HK-2 (cell line): ENCODE results near the gene TPPP2.
"Not testable (repeated sequence)": the region's sequence is repeated elsewhere in the genome, so short reads cannot be mapped to it uniquely, and the experiment has no call there.

Experiments
- DNase-seq: peaks from one replicate; pipeline ENCODE4 v3.0.0-alpha.2; 2018; ENCODE audit not compliant: unreplicated experiment

The TPPP2 gene

GRCh38 chr14:21029917-21030316 lies at the start of gene TPPP2:
Gene TPPP2, plus strand, starts transcription at chr14:21030217. Its CDS starts 365 bp downstream, at chr14:21030582.
- DNase-seq = no peak

DNA sequence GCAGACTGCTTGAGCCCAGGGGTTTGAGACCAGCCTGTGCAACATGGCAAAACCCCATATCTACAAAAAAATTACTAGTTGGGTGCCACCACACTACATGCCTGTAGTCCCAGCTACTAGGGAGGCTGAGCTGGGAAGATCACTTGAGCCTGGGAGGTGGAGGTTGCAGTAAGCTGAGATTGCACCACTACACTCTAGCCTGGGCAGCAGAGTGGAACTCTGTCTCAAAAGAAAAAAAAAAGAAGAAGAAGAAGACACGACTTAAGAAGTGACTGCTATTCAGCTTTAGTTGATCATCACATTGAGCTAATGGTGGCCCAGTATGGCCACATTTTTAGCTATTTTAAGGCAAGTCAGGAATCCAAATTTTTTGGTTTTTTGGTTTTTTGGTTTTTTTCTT lies 49.1 kb upstream of the TPPP2 start:
- no peak for DNase-seq

- DNase-seq = no peak
These were observed 47.2 kb upstream of the TPPP2 start for GRCh38 chr14:20982646-20983369.

GRCh38 chr14:20985650-20986049 lies 44.4 kb upstream of the TPPP2 start:
- DNase-seq = not testable (repeated sequence)

DNA sequence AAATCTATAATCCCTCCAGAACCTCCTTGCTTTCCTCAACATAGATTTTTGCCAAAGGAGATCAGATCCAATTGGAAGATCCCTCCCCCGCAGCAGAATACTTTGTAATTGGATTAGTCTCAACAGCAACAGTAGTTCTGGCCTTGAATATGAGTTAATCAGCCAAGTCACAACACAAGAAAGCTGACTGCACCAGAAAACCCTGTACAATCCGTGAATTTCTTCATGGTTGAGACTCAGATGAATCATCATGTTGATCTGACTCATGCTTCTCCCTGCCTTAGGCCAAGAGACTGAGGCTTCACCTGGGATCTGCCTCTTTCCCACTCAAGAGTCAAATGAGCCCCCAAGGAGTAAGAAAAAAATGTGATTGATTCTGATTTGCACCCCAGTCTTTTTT lies 43.2 kb upstream of the TPPP2 start:
- DNase-seq = peak; percentile 23

GRCh38 chr14:20988717-20989470 lies 41.1 kb upstream of the TPPP2 start:
- DNase-seq = no peak

DNA sequence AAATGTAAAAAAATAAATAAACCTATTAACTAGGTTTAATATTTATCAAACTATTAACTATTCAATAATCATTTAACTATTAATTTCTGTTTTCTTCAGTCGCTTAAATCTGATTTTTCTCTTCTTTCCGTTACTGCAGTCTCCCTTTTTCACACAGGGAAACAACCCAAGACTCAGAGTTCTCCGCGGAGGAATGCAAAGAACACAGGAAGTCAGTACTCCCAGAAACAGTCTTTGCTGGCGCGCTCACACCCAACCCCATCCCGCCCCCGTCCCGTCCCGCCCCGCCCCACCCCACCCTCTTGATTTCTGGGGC lies 40.6 kb upstream of the TPPP2 start:
- no peak for DNase-seq

- DNase-seq = peak; percentile 91
These were observed 40.0 kb upstream of the TPPP2 start, which contains the start of gene METTL17 for GRCh38 chr14:20989787-20990600. Gene METTL17, plus strand, starts transcription at chr14:20989980. Its CDS starts 23 bp downstream, at chr14:20990003.

DNA sequence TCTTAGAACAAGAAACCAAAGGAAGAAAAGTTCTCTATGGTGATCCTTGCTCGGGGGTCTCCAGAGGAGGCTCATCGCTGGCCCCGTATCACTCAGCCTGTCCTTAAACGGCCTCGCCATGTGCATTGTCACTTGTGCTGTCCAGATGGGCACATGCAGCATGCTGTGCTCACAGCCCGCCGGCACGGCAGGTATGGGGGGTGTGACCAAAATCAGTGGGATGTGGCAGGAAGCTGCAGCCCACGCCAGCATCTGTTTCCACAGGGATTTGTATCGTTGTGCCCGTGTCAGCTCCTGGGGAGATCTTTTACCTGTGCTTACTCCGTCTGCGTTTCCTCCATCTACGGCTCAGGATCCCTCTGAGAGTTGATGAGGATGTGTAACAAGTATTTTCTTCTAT lies 33.5 kb upstream of the TPPP2 start:
- no peak for DNase-seq

GRCh38 chr14:20997115-20997514 lies 32.9 kb upstream of the TPPP2 start:
- DNase-seq = no peak

DNA sequence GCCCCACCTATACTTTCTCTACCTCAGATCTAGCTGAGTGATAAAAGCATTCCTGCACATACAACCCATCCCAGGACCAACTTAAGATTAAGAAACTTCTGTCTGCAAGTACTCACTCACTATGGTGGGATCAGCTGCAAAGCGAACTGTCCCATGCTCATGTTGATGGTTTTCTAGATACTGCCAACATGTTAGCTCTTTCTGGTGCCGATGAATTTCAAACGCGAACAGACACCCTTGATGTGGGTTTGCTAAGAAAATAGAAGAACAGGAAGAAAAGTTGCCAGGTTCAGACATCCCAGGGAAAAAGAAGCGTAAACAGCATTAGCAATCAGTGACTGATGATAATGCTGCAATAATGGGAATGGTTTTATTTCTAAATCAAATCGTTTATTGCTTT lies 32.5 kb upstream of the TPPP2 start:
- DNase-seq = no peak

DNA sequence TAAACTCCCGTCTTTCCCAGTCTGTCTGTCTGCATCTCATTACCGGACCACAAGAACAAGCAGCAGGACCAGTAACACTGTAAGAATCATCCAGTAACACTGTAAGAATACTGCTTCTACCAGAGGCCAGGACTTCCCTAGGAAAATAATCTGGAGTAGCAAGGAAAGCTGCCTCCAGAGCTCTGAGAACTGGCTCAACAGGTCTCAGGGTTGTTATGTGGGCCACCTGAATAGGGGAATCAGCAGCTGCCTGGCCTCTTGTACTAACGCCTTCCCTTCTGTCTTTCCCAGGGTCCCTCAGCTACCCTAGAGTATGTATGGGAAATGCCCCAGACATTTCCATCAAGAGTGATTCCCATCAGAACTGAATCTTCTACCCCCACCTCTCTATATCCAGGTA lies 31.9 kb upstream of the TPPP2 start:
- DNase-seq = no peak

- DNase-seq = peak; percentile 49
These were observed 31.2 kb upstream of the TPPP2 start, which contains the start of gene SLC39A2 for GRCh38 chr14:20998674-20999366. Gene SLC39A2, plus strand, starts transcription at chr14:20999293. Its CDS starts 154 bp downstream, at chr14:20999447.

GRCh38 chr14:20999591-20999990 lies 30.4 kb upstream of the TPPP2 start:
- DNase-seq = no peak

- DNase-seq = no peak
These were observed 28.8 kb upstream of the TPPP2 start for GRCh38 chr14:21001218-21001617.

DNA sequence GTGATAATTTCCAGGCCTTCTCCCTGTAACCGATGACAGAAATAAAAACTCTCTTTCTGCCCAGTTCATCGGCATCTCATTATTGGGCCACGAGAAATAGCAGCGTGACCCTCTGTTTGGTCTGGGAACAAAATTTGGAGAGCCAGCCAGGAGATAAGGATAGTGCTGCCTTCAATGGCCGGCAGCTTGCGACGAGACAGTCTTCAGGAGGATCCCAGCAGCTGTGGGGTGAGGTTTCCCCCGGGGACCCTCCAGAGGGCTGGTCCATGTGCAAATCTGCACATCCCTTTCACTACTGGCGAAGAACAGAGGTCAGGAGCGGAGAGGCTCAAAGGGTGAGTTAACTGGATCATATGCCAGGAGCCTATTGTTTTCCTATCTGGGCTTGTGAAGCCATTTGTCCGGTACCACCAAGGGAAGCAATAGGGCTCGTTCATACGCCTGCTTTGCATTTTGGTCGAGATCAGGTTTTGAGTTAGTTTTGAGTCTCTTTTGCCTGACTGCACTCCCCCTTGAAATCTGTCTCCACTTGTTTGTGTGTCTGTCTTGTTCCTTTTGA lies 26.1 kb upstream of the TPPP2 start:
- no peak for DNase-seq

DNA sequence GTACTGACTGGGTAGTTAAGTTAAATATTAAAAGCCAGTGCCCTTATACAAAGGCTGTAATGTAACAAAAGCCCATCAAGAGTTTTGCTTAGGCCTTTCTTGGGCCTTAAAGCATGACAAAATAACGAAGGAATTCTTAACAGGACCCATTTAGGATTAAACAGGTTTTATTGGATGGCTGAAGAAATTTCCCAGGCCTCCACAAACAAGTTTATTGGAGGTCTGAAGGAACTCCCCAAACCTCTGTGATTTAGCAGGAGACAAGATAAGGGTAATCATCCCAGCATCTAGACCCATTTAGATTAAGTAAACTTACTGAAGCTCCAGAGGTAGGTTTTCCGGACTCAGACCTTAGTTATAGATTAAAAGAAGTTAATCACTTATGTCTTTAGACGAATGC lies 20.3 kb upstream of the TPPP2 start:
- DNase-seq = not testable (repeated sequence)

GRCh38 chr14:21011136-21011535 lies 18.9 kb upstream of the TPPP2 start:
- DNase-seq = no peak

DNA sequence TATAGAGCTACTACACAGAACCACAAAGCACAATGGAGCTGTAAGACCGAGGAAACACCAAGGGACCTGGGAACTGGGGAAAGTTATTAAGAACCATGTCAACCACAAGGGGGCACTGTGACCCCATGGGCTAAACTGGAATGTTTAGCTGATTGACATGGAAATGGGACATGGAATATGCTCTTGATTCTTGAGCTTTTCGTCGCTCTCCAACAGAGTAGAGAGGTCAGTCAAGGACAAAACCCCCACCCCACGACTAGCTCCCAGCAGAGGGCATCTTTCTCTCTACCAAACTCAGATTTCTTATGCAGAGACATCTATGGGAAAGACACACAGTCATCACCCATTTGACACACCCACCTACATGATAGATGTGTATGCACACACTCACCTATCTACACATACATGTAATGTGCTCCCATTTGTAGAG lies 15.2 kb upstream of the TPPP2 start:
- peak; percentile 78 for DNase-seq

DNA sequence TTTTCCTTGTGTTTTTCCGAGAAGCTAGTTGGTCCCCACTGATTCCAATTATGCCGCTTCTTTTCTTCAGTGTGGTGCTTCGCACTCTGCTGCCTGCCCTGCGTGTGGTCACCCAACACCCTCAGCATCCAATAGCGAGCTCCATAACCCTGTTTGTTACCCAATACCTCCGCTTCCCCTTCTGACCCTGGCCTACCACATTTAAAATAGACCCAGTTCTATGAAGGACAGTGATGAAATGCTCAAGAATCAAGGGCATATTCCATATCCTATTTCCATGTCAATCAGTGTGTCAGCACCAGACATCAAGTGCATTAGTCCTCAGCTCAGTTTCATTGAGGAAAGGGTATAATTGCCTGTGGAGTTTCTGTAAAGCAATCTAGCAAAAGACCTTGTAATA lies 14.7 kb upstream of the TPPP2 start:
- DNase-seq = no peak

DNA sequence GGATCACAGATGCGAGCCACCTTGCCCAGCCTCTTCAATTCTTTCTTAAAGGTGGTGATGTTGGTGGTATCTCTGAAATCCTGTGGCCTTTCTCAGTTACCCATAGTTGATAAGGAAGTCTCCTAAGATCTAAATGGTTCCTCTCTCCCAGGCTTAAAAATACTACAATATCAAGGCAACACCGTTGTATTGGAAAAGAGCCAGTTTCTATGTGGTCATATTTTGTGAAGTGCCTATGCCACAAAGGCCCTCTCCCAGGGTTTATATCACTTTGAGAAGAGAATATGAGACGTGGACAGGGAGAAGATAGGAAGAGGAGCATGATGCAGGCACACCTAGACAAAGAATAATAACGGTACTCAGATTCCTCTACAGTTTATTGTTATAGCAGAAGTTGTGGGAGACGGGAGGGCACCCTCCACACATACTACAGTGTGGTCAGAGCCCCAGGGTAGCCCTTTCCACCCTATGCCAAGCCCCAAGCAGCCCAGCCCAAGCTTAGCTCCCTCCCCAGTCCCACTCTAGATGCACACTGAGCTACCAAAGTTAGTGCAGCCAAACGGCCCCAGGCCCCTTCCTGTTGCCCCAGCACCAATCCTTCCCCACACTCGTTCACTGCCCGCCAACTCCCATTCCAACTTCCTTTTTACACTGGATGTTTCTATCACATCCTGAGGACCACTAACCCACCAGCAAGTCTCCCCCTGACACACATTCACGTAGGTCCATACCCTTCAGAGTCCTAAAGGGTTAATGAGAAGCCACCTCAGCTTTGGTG lies 13.4 kb upstream of the TPPP2 start:
- no peak for DNase-seq
